NCI-H1105 (cell line): Measurements from ENCODE around the gene EPHA5.

Source experiments
- DNase-seq: peaks from one replicate; lab custom pipeline; 2025; lab: John Stamatoyannopoulos, UW

Gene EPHA5

GRCh38 chr4:65624651-65625050 is 45.6 kb downstream of the EPHA5 start:
- DNase-seq, result no peak

GRCh38 chr4:65623506-65623905 is 46.8 kb downstream of the EPHA5 start:
- no peak for DNase-seq

DNA sequence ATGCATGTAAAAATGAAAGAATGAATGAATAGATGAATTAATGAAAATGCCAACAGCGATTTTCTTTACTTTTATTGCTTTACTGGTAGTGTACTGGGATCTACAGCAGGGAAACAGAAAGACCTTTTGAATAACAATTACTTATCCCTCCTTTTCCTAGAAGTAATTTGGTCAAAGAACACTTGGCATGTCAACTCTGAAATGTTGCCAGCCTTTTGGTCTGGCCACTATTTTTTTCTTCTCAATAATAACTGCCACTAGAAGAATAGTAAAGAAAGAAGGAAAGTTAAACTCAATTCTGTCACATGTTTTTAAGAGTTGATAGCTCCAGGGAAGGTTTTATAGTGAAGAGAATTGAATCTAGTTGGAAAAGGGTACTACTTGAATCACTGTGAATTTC is 52.9 kb downstream of the EPHA5 start:
- DNase-seq, result no peak

DNA sequence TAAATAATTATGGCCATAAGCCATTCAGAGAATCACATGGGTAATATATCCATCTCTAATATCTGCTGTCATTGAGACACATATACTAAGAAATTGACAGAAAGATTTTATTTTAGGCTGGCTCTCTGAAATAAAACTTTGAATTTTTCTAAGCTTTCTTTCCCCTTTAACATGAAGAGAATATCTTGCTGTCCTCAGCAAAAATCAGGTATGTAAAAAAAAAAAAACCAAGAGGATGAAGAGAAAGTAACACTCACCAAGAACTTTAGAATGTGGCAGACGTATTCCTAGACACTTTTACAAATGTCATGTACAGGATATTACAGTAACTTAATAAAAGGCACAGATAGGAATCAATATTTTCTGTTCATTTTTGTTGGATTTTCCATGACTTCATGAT is 65.8 kb downstream of the EPHA5 start:
- DNase-seq, result no peak

- DNase-seq, result no peak
These were observed 69.6 kb downstream of the EPHA5 start for GRCh38 chr4:65600656-65601055.

DNA sequence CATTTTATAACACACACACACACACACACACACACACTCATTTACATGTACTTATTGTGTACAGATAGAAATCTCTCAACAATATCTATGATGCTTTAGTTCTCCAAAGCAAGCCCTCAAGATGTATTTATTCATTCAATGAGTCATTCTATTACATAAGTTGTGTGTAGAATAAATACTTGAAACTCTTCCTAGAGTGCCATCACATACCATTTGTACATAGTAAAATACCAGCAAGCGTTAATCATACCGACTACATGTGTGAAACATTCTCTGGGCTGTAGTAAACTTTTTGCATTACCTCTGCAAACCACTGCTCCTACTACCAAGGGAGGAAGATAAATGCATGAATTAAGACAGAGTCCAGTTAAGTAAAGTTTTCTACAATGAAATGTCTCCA is 70.9 kb downstream of the EPHA5 start:
- DNase-seq, result no peak

DNA sequence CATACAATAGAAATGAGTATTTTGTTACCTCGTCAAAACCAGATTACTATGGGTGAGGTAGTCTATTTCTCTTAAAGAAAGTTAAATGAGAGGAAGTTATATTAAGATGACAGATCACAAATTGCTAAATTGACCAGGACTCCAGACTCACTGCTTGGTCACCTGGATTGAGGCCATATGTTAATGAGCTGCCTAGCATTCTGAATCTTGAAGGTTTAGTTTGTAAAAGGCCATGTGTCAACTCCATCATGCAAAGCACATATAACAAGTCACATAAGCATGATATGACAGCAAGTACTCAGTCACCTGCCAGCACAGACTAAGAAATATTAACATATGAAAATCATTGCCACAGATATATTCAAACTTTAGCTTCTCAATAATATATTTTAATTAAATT is 72.6 kb downstream of the EPHA5 start:
- no peak for DNase-seq

DNA sequence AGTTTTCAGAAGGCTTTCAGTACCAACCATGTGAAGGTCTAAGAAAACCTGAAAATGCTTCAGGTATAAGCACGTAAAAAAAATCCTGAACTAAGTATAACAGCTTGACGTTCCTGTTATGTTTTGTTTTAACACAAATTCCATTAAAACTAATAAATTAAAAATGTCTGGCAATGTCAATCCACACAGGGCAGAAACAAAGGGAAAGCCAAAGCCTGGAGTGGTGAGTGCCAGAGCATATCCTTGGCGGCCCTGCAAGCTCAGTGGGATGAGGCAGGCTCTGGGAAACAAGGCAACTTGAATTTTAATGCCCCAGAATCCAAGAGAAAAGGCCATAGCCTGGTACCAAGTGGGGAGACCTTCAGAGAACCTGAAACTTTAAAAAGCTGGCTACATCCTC is 78.2 kb downstream of the EPHA5 start:
- no peak for DNase-seq

GRCh38 chr4:65589921-65590320 is 80.4 kb downstream of the EPHA5 start:
- DNase-seq, result no peak

GRCh38 chr4:65589331-65589730 is 81.0 kb downstream of the EPHA5 start:
- no peak for DNase-seq

DNA sequence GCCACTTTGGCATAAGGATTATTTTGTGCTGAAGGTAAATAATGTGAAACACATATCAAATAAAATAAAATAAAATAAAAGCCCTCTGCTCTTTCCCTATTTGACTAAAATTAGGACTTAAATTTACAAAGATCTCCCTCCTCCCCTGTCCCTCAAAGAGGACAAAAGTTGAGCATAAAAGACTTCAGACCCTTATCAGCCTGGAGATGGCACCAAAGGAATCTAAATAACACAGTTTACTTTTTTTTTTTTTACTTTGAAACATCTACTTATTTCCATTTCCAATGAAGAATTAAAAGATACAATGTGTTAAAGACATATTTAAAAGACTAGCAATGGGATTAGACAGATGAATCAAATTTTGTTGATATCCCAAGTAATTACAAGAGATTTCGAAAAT is 89.7 kb downstream of the EPHA5 start:
- DNase-seq, result no peak

DNA sequence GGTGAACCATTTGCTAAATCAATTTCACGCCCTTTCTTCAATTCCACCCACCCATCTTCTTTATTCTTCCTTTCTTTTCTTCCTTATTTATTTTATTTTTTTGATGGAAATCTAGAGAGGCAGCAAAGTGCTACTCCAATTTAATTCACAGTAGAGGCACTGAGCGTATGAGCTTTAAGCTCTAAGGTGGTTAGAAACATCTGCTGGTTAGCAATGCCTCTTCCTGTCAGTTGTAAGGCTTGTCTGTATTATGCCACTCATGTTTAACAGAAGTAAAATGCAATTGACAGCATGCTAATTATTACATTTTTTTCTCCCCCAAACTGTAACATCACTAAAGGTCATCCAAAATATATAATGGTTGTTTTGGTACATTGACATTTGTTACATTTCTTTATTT is 103.8 kb downstream of the EPHA5 start:
- no peak for DNase-seq

GRCh38 chr4:65561164-65561563 is 109.1 kb downstream of the EPHA5 start:
- no peak for DNase-seq

DNA sequence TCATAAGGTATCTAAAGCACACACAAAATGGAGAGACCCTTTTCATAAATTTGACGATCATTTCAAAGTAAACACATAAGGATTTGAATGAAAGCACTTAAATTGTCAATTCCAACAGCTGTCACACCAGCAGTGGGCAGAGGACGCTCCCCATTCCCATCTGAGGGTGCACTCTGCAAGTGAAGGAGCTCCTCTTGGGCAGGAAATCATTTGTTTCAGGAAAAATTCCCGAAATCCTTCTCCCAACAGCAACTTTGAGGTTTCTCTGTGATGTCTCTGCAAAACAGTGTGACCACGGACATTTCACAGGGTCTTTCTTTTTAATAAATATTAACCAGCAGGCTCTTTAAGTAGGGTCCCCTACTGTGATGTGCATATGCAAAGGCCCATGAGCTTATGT is 111.0 kb downstream of the EPHA5 start:
- DNase-seq, result no peak

- DNase-seq, result no peak
These were observed 118.2 kb downstream of the EPHA5 start for GRCh38 chr4:65552057-65552456.

GRCh38 chr4:65550500-65550899 is 119.8 kb downstream of the EPHA5 start:
- no peak for DNase-seq

DNA sequence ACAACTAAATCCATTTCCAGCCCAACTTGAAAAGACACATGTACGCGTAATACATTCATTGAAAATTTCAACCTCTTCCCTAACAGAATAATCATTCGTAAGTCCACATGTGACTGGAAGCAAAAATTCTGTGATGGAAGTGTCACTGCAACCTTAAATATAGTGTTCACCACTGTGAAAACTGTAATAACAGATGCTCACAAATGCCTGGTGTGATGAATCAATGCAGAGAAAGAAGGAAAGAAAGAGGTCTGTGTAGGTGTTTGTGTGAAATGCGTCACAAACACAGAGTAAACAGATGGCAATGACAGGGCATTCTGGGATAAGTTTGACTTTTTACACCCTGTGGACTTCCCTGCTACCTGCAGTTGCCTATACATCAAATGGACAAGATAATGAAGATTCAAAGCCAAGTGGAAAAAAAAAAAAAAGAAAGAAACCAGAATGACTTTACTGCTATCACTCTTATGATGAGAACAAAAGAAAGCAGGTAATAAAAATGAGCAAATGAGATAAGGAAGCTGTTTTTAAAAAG is 123.3 kb downstream of the EPHA5 start:
- DNase-seq, result no peak

GRCh38 chr4:65538571-65538970 is 131.7 kb downstream of the EPHA5 start:
- no peak for DNase-seq

- DNase-seq, result no peak
These were observed 135.2 kb downstream of the EPHA5 start for GRCh38 chr4:65535113-65535512.

DNA sequence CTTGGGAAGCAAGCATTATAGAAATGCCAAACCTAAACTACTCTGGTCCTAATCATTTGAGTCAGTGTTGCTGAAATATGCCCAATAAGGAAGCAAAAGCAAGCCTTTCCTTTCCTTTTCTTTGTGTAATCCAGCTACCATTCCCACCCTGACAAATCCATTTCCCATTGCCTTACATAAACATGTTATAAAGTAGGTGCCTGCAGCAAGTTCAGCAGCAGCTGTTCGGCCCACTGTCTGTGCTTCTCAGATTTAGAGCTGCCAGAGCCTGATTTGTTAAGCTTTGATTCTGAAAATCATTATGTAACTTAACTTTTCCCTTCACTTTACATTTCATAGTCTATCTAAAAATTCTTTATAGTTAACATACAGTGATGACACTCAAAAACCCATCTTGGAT is 148.6 kb downstream of the EPHA5 start:
- DNase-seq, result no peak

GRCh38 chr4:65515646-65516045 is 154.6 kb downstream of the EPHA5 start:
- DNase-seq, result no peak

DNA sequence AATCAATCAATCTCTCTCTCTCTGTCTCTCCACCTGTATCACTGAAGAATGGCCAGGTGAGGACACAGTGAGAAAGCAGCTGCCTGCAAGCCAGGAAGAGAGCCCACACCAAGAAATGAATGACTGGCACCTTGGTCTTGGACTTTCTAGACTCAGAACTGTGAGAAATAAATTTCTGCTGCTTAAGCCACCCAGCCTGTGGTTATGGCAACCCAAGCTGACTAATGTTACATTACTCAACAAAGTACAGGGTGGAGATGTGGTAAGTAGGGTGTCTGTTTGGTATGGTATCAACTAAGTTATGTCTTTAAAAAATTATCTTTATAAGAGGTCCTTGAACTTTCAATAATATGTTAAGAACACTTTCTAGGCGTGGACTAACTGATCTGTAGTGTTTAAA is 159.3 kb downstream of the EPHA5 start:
- no peak for DNase-seq

DNA sequence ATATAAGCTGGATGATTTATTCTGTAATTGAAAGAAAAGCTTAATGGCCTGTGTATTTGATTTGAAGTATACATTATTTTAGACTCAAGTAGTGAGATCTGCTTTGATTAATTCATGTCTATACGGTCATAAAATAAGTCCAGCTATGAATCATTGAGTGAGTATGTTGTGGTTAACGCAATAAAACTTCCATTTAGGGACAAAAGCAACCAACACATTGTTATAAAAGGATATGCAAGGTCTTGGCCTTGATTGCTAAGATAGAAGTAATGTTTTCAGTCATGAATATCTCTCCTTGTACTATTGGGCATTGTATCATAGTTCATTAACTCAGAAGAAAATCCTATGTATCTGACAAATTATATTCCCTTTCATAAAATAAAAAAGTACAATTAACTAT is 162.1 kb downstream of the EPHA5 start:
- DNase-seq, result no peak

DNA sequence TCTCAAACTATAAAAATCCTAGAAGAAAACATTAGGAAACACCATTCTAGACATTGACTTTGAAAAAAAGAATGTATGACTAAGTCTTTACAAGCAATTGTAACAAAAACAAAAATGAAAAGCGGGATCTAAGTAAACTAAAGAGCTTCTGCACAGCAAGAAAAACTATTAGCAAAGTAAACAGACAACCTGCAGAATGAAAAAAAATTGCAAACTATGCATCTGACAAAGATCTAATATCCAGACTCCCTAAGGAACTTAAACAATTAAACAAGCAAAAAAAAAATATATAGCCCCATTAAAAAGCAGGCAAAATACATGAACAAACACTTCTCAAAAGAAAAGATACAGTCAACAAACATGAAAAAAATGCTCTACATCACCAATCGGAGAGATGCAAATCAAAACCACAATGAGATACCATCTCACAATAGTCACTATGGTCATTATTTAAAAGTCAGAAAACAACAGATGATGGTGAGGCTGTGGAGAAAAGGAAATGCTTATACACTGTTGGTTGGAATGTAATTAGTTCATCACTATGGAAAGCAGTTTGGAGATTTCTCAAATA is 168.1 kb downstream of the EPHA5 start:
- DNase-seq, result no peak

DNA sequence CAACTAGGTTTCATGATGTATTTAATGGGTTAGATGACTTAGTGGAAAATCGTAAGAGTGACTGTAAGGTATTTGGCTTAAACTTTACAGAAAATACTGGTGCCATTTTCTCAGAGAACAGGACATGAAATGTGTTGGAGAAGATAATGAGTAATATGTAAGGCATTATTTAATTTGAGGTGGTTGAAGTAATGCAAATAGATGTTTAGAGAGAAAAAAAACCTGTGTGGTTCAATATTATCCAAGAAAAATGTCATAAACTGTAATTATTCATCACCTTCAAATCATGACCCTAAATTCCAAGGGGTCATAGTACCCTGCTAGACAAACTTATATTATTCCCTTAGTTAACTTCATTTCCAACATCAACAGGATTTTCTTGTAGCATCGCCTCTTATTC is 171.7 kb downstream of the EPHA5 start:
- DNase-seq, result no peak
